ENCODE measurements around the gene NUMB. TPM values are rescaled to one million over a fixed set of nuclear protein-coding genes. Genes with fewer than 3 reads are reported as not detected.
"Not testable (repeated sequence)": the region's sequence is repeated elsewhere in the genome, so short reads cannot be mapped to it uniquely, and the experiment has no call there.

The NUMB gene
- total RNA-seq, 2 experiments from 2014 or later = 44.5 to 46.4 TPM

- CTCF ChIA-PET = interaction anchor here (2.3 kb wide), 1 partner anchor 28 kb away, joined by 10 read pairs; no protein-coding TSS in a partner anchor
- H3K27me3 Mint-ChIP-seq = no peaks in the 10 kb centered on the region
- no peak for DNase-seq
- H3K9me3 Mint-ChIP-seq = no peaks in the 10 kb centered on the region
- H3K4me3 Mint-ChIP-seq = no peak overlapping the region
- H3K27ac Mint-ChIP-seq = no peak overlapping the region
- H3K4me1 Mint-ChIP-seq = peaks cover 22% of the 10 kb centered on the region
- POLR2A ChIA-PET = no interaction called here
- H3K36me3 Mint-ChIP-seq (ENCODE audit: low read depth) = peaks cover 2% of the 10 kb centered on the region
Measured at GRCh38 chr14:73323896-73324399, 134.4 kb downstream of the NUMB start.

DNA sequence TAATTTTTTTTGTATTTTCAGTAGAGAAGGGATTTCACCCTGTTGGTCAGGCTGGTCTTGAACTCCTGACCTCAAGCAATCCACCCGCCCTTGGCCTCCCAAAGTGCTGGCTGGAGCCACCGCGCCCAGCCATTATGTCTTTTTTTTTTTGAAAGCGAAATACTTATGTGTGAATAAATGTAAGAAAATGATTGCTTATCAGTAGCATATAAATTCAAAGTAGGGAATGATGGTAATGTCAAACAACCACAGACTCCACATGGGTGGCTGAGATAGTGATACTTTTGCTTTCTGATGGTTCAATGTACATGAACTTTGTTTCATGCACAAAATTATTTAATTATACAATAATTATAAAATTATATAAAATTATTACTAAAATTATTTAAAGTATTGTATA is 145.2 kb downstream of the NUMB start:
- ChIA-PET CTCF (no interaction called here), POLR2A (no interaction called here)
- Mint-ChIP-seq H3K27ac (no peak overlapping the region), H3K27me3 (no peaks in the 10 kb centered on the region), H3K4me1 (peaks cover 11% of the 10 kb centered on the region), H3K4me3 (no peak overlapping the region), H3K9me3 (peaks cover 3% of the 10 kb centered on the region), H3K36me3 (ENCODE audit: low read depth) (no peaks in the 10 kb centered on the region)
- DNase-seq = no peak

DNA sequence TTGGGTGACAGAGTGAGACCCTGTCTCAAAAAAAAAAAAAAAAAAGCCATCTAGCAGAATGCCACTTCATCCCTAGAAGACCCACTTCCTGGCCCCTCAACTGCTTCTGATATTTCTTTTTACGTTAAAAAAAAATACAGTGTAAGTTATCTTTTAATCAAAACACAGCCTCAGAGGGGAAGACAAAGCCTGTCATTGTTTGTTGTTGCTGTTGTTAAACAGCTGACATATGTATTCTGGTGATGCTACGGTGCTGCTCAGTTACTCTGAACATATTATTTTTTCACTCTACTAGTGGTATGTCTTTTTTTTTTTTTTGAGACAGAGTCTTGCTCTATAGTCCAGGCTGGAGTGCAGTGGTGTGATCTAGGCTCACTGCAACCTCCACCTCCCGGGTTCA is 145.7 kb downstream of the NUMB start:
- H3K27ac Mint-ChIP-seq = no peak overlapping the region
- CTCF ChIA-PET = interaction anchor here (0.8 kb wide), 1 partner anchor 23 kb away, joined by 3 read pairs; no protein-coding TSS in a partner anchor
- H3K9me3 Mint-ChIP-seq = peaks cover 3% of the 10 kb centered on the region
- no peaks in the 10 kb centered on the region for H3K36me3 Mint-ChIP-seq (ENCODE audit: low read depth)
- no peak overlapping the region for H3K4me3 Mint-ChIP-seq
- no peak for DNase-seq
- POLR2A ChIA-PET = no interaction called here
- H3K4me1 Mint-ChIP-seq = peaks cover 11% of the 10 kb centered on the region
- no peaks in the 10 kb centered on the region for H3K27me3 Mint-ChIP-seq

DNA sequence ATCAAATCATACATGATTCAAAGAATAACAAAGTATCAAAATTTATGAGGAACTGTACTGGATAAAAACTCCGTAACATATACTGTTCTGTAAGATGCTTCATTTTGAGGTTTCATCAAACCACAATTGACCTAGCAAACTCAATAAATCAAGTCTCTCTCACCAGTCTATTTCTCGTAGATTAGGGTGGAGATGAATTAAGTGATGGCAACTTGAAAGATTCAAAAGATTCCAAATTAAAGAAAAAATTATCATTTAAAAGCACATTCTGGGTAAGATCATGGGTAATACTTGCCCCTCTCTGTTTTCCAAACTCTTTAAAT is 146.7 kb downstream of the NUMB start:
- peaks cover 3% of the 10 kb centered on the region for H3K36me3 Mint-ChIP-seq (ENCODE audit: low read depth)
- H3K9me3 Mint-ChIP-seq = peaks cover 3% of the 10 kb centered on the region
- CTCF ChIA-PET = interaction anchor here (1.1 kb wide), 1 partner anchor 160 kb away, joined by 4 read pairs; no protein-coding TSS in a partner anchor
- POLR2A ChIA-PET = no interaction called here
- DNase-seq = no peak
- peaks cover 11% of the 10 kb centered on the region for H3K4me1 Mint-ChIP-seq
- no peaks in the 10 kb centered on the region for H3K27me3 Mint-ChIP-seq
- H3K27ac Mint-ChIP-seq = no peak overlapping the region
- H3K4me3 Mint-ChIP-seq = no peak overlapping the region

DNA sequence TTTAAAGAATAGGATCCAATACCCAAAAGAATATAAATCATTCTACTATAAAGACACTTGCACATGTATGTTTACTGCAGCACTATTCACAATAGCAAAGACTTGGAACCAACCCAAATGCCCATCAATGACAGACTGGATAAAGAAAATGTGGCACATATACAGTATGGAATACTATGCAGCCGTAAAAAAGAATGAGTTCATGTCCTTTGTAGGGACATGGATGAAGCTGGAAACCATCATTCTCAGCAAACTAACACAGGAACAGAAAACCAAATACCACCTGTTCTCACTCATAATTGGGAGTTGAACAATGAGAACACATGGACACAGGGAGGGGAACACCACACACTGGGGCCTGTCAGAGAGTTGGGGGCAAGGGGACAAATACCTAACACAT is 149.1 kb downstream of the NUMB start:
- H3K9me3 Mint-ChIP-seq = not testable (repeated sequence)

DNA sequence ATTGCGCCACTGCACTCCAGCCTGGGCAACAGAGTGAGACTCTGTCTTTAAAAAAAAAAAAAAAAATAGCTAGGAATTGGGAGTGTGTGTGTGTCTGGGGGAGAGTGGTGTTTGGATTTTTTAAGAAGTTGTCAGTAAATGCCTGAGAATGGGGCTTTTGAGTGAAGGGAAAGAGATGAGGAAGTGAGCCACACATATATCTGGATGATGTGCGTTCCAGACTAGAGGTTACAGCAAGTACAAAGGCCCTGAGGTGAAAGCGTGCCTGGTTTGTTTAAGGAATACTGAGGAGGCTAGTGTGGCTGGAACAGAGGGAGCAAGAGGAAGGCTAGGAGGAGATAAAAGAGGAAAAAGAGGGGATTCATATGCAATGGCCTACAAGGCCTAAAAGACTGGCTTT is 151.1 kb downstream of the NUMB start:
- ChIA-PET POLR2A (no interaction called here), CTCF (interaction anchor here (0.7 kb wide), 1 partner anchor 150 kb away, joined by 3 read pairs; no protein-coding TSS in a partner anchor)
- no peak for DNase-seq
- H3K27me3 Mint-ChIP-seq = no peaks in the 10 kb centered on the region
- H3K4me3 Mint-ChIP-seq = no peak overlapping the region
- peaks cover 3% of the 10 kb centered on the region for H3K9me3 Mint-ChIP-seq
- no peak overlapping the region for H3K27ac Mint-ChIP-seq
- peaks cover 10% of the 10 kb centered on the region for H3K4me1 Mint-ChIP-seq
- H3K36me3 Mint-ChIP-seq (ENCODE audit: low read depth) = peaks cover 3% of the 10 kb centered on the region

More for the DNA sequence above, 149.1 kb downstream of the NUMB start:
- H3K27ac Mint-ChIP-seq; DNase-seq; POLR2A ChIA-PET; H3K4me3 Mint-ChIP-seq; H3K27me3 Mint-ChIP-seq; H3K36me3 Mint-ChIP-seq (ENCODE audit: low read depth); CTCF ChIA-PET: not testable (repeated sequence)
- H3K4me1 Mint-ChIP-seq = peaks cover 11% of the 10 kb centered on the region

DNA sequence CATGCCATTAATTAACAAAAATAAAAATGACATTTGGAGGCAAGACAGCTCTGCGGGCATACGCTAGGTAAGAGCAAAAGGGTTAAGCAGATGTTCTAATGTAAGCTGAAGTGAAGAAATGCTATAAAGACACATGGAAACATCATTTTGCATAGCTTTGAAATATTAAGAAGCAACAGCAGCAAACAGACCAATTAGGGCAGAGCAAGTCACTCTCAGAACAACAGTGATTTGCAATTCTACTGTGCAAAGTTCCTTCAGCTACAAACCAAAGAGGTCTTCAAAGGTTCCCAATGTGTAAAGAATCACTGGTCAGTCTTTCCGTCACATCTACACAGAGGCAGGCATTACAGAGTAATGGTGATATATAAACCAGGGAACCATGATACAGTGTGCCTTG is 152.8 kb downstream of the NUMB start:
- H3K4me3 Mint-ChIP-seq = no peak overlapping the region
- peaks cover 3% of the 10 kb centered on the region for H3K9me3 Mint-ChIP-seq
- H3K36me3 Mint-ChIP-seq (ENCODE audit: low read depth) = peaks cover 3% of the 10 kb centered on the region
- H3K4me1 Mint-ChIP-seq = peaks cover 2% of the 10 kb centered on the region
- no peak overlapping the region for H3K27ac Mint-ChIP-seq
- ChIA-PET POLR2A (interaction anchor here (1.6 kb wide), 1 partner anchor 10 kb away, joined by 3 read pairs; no protein-coding TSS in a partner anchor), CTCF (interaction anchor here (0.8 to 1.2 kb wide), 2 partner anchors 10 to 68 kb away, joined by 3 to 4 read pairs; no protein-coding TSS in a partner anchor)
- H3K27me3 Mint-ChIP-seq = no peaks in the 10 kb centered on the region
- no peak for DNase-seq

GRCh38 chr14:73295198-73295796 is 163.0 kb downstream of the NUMB start:
- peaks cover 22% of the 10 kb centered on the region for H3K4me1 Mint-ChIP-seq
- CTCF ChIA-PET = interaction anchor here (0.6 to 3.7 kb wide), 36 partner anchors 9 to 1004 kb away, joined by 3 to 54 read pairs (median 5); partner anchors contain the start of genes NUMB, PSEN1 and RIOX1
- H3K36me3 Mint-ChIP-seq (ENCODE audit: low read depth) = peaks cover 21% of the 10 kb centered on the region
- no peak overlapping the region for H3K4me3 Mint-ChIP-seq
- H3K27ac Mint-ChIP-seq = no peak overlapping the region
- no peaks in the 10 kb centered on the region for H3K27me3 Mint-ChIP-seq
- DNase-seq = no peak
- POLR2A ChIA-PET = interaction anchor here (0.9 to 1.7 kb wide), 4 partner anchors 9 to 196 kb away, joined by 3 to 7 read pairs (median 4); partner anchors contain the start of gene RIOX1
- no peaks in the 10 kb centered on the region for H3K9me3 Mint-ChIP-seq

GRCh38 chr14:73293782-73294781 is 164.3 kb downstream of the NUMB start:
- Mint-ChIP-seq H3K27ac (no peak overlapping the region), H3K4me1 (peaks cover 34% of the 10 kb centered on the region), H3K36me3 (ENCODE audit: low read depth) (peaks cover 24% of the 10 kb centered on the region), H3K4me3 (no peak overlapping the region), H3K27me3 (no peaks in the 10 kb centered on the region), H3K9me3 (no peaks in the 10 kb centered on the region)
- ChIA-PET CTCF (interaction anchor here (0.5 to 3.7 kb wide), 19 partner anchors 9 to 708 kb away, joined by 3 to 54 read pairs (median 10); partner anchors contain the start of gene RIOX1), POLR2A (interaction anchor here (0.6 to 1.7 kb wide), 4 partner anchors 174 to 206 kb away, joined by 3 to 7 read pairs (median 4); partner anchors contain the start of gene RIOX1)
- no peak for DNase-seq

- Mint-ChIP-seq H3K4me1 (peaks cover 37% of the 10 kb centered on the region), H3K36me3 (ENCODE audit: low read depth) (peaks cover 32% of the 10 kb centered on the region), H3K9me3 (no peaks in the 10 kb centered on the region), H3K27me3 (no peaks in the 10 kb centered on the region), H3K4me3 (no peak overlapping the region), H3K27ac (no peak overlapping the region)
- ChIA-PET POLR2A (interaction anchor here (1.0 kb wide), 1 partner anchor 168 kb away, joined by 3 read pairs; the partner anchor contains the start of gene NUMB), CTCF (no interaction called here)
- DNase-seq = no peak
Measured at GRCh38 chr14:73290279-73290678, 168.1 kb downstream of the NUMB start.

GRCh38 chr14:73289729-73290128 is 168.6 kb downstream of the NUMB start:
- H3K27me3 Mint-ChIP-seq = no peaks in the 10 kb centered on the region
- DNase-seq = no peak
- H3K27ac Mint-ChIP-seq = no peak overlapping the region
- ChIA-PET POLR2A (interaction anchor here (1.0 kb wide), 2 partner anchors 87 to 169 kb away, joined by 3 read pairs; partner anchors contain the start of gene NUMB), CTCF (interaction anchor here (0.8 kb wide), 2 partner anchors 23 to 219 kb away, joined by 3 read pairs; no protein-coding TSS in a partner anchor)
- no peak overlapping the region for H3K4me3 Mint-ChIP-seq
- H3K36me3 Mint-ChIP-seq (ENCODE audit: low read depth) = peaks cover 32% of the 10 kb centered on the region
- H3K9me3 Mint-ChIP-seq = no peaks in the 10 kb centered on the region
- H3K4me1 Mint-ChIP-seq = peaks cover 37% of the 10 kb centered on the region

- Mint-ChIP-seq H3K36me3 (ENCODE audit: low read depth) (peaks cover 34% of the 10 kb centered on the region), H3K4me3 (no peak overlapping the region), H3K4me1 (peaks cover 37% of the 10 kb centered on the region), H3K27ac (no peak overlapping the region), H3K9me3 (no peaks in the 10 kb centered on the region), H3K27me3 (no peaks in the 10 kb centered on the region)
- ChIA-PET POLR2A (interaction anchor here (0.6 to 1.0 kb wide), 2 partner anchors 9 to 88 kb away, joined by 3 read pairs; no protein-coding TSS in a partner anchor), CTCF (interaction anchor here (0.8 kb wide), 2 partner anchors 23 to 219 kb away, joined by 3 read pairs; no protein-coding TSS in a partner anchor)
- DNase-seq = no peak
Measured at GRCh38 chr14:73289308-73289707, 169.0 kb downstream of the NUMB start.
